Loucy (cell line): ENCODE measurements around the gene CTCFL.

Source experiments
- H2AFZ ChIP-seq: fragments of 200-600 bp; sonication (generic); 2 replicates; pipeline ENCODE4 v1.6.0; 2016; ENCODE audit warnings: antibody characterized with exemption, mild to moderate bottlenecking, low read length, moderate library complexity
- H3F3A ChIP-seq: fragments of 200-600 bp; 2 replicates; pipeline ENCODE4 v1.6.0; 2016; ENCODE audit warnings: antibody characterized with exemption, low read depth, mild to moderate bottlenecking
- H3K27me3 ChIP-seq: fragments of 200-600 bp; sonication (generic); 2 replicates; pipeline ENCODE4 v1.6.1; 2014; ENCODE audit warnings: low read length, mild to moderate bottlenecking; ENCODE audit not compliant: insufficient read depth, poor library complexity, severe bottlenecking
- H3K36me3 ChIP-seq: fragments of 200-600 bp; sonication (generic); 2 replicates; pipeline ENCODE4 v1.6.1; 2016; ENCODE audit warnings: low read length; ENCODE audit not compliant: insufficient read depth
- H3K4me1 ChIP-seq: fragments of 200-600 bp; sonication (generic); 2 replicates; pipeline ENCODE4 v1.5.1; 2014; ENCODE audit warnings: low read length, mild to moderate bottlenecking; ENCODE audit not compliant: insufficient read depth, poor library complexity, severe bottlenecking
- H3K4me2 ChIP-seq: fragments of 200-600 bp; sonication (generic); 2 replicates; pipeline ENCODE4 v1.6.0; 2014; ENCODE audit warnings: antibody characterized with exemption, low read length, low read depth, mild to moderate bottlenecking; ENCODE audit not compliant: poor library complexity, severe bottlenecking
- H3K4me3 ChIP-seq: fragments of 200-600 bp; sonication (generic); 2 replicates; pipeline ENCODE4 v1.5.1; 2014; ENCODE audit warnings: low read length, mild to moderate bottlenecking, mixed read lengths; ENCODE audit not compliant: poor library complexity, severe bottlenecking
- H3K79me2 ChIP-seq: fragments of 200-600 bp; sonication (generic); 2 replicates; pipeline ENCODE4 v1.6.1; 2014; ENCODE audit warnings: low read length; ENCODE audit not compliant: insufficient read depth
- H3K9ac ChIP-seq: fragments of 200-600 bp; sonication (generic); 2 replicates; pipeline ENCODE4 v1.6.0; 2014; ENCODE audit warnings: mild to moderate bottlenecking, low read depth, low read length, moderate library complexity; ENCODE audit not compliant: poor library complexity, severe bottlenecking
- H3K9me2 ChIP-seq: fragments of 200-600 bp; sonication (generic); replicated peaks from 2 replicates; pipeline ENCODE4 v1.6.1; 2016; ENCODE audit warnings: low read depth, low read length, mixed read lengths
- H3K9me3 ChIP-seq: fragments of 200-600 bp; sonication (generic); 2 replicates; pipeline ENCODE4 v1.6.1; 2014; ENCODE audit warnings: mild to moderate bottlenecking, antibody characterized with exemption, low read length, low read depth; ENCODE audit not compliant: insufficient read depth
- H4K20me1 ChIP-seq: fragments of 200-600 bp; sonication (generic); 2 replicates; pipeline ENCODE4 v1.6.0; 2014; ENCODE audit warnings: antibody characterized with exemption, low read length, mild to moderate bottlenecking; ENCODE audit not compliant: insufficient read depth, poor library complexity, severe bottlenecking
- EZH2phosphoT487 ChIP-seq: fragments of 200-600 bp; IDR thresholded peaks from 2 replicates; pipeline ENCODE4 v1.6.1; 2018; ENCODE audit warnings: antibody characterized with exemption, mild to moderate bottlenecking, moderate library complexity, borderline replicate concordance
- TF ChIP-seq, protein P1 (sequence below): fragments of 200-600 bp; sonication (generic); conservative IDR thresholded peaks from 2 replicates; pipeline ENCODE4 v1.5.1; 2014; ENCODE audit warnings: mild to moderate bottlenecking, antibody characterized with exemption, low read length

The CTCFL gene

GRCh38 chr20:57532104-57532503 lies 7.2 kb upstream of the CTCFL start:
- Histone ChIP-seq H3K36me3 (no peaks in the 10 kb centered on the region), H4K20me1 (no peaks in the 10 kb centered on the region), H3K4me1 (no peaks in the 10 kb centered on the region), H3K9me3 (no peaks in the 10 kb centered on the region), H3K9me2 (no peaks in the 10 kb centered on the region), H3K4me2 (no peak overlapping the region), H3K9ac (no peak overlapping the region), H3K4me3 (no peak overlapping the region), H3K27me3 (no peaks in the 10 kb centered on the region), H3K79me2 (no peaks in the 10 kb centered on the region), H3F3A (no peaks in the 10 kb centered on the region), H2AFZ (no peak overlapping the region)
- TF ChIP-seq, protein P1, sequence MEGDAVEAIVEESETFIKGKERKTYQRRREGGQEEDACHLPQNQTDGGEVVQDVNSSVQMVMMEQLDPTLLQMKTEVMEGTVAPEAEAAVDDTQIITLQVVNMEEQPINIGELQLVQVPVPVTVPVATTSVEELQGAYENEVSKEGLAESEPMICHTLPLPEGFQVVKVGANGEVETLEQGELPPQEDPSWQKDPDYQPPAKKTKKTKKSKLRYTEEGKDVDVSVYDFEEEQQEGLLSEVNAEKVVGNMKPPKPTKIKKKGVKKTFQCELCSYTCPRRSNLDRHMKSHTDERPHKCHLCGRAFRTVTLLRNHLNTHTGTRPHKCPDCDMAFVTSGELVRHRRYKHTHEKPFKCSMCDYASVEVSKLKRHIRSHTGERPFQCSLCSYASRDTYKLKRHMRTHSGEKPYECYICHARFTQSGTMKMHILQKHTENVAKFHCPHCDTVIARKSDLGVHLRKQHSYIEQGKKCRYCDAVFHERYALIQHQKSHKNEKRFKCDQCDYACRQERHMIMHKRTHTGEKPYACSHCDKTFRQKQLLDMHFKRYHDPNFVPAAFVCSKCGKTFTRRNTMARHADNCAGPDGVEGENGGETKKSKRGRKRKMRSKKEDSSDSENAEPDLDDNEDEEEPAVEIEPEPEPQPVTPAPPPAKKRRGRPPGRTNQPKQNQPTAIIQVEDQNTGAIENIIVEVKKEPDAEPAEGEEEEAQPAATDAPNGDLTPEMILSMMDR = no peak
- TF ChIP-seq EZH2phosphoT487 = no peak

GRCh38 chr20:57530327-57530981 lies 5.5 kb upstream of the CTCFL start:
- no peaks in the 10 kb centered on the region for H3F3A ChIP-seq
- no peaks in the 10 kb centered on the region for H4K20me1 ChIP-seq
- H3K36me3 ChIP-seq = no peaks in the 10 kb centered on the region
- TF ChIP-seq EZH2phosphoT487 = no peak
- TF ChIP-seq, protein P1 = no peak
- no peaks in the 10 kb centered on the region for H3K27me3 ChIP-seq
- H2AFZ ChIP-seq = no peak overlapping the region
- H3K9ac ChIP-seq = no peak overlapping the region
- no peaks in the 10 kb centered on the region for H3K9me3 ChIP-seq
- H3K4me1 ChIP-seq = no peaks in the 10 kb centered on the region
- no peaks in the 10 kb centered on the region for H3K9me2 ChIP-seq
- no peak overlapping the region for H3K4me3 ChIP-seq
- H3K4me2 ChIP-seq = no peak overlapping the region
- H3K79me2 ChIP-seq = no peaks in the 10 kb centered on the region

DNA sequence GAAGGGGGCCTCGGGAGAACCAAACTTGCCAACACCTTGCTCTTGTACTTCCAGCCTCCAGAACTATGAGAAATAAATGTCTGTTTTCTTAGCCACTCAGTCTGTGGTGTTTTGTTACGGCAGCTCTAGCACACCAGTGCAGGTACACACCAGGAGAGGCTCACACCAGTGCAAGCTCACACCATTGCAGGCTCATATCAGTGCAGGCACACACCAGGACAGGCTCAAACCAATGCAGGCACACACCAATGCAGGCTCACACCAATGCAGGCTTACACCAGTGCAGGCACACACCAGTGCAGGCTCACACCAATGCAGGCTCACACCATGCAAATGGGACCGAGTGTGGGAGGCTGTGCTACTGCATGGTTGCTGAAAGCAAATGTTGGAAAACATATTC lies 4.9 kb upstream of the CTCFL start:
- Histone ChIP-seq H3K9me2 (no peaks in the 10 kb centered on the region), H2AFZ (no peak overlapping the region), H3K9ac (no peak overlapping the region), H3F3A (no peaks in the 10 kb centered on the region), H3K4me3 (no peak overlapping the region), H3K27me3 (no peaks in the 10 kb centered on the region), H3K4me1 (no peaks in the 10 kb centered on the region), H3K79me2 (no peaks in the 10 kb centered on the region), H3K9me3 (no peaks in the 10 kb centered on the region), H3K36me3 (no peaks in the 10 kb centered on the region), H4K20me1 (no peaks in the 10 kb centered on the region), H3K4me2 (no peak overlapping the region)
- TF ChIP-seq, protein P1 = no peak
- TF ChIP-seq EZH2phosphoT487 = no peak
